HEK293T (cell line): ENCODE data around the gene CGNL1.

Source experiments
- FOXK2 ChIP-seq: fragments of 450-650 bp; IDR thresholded peaks from 2 replicates; pipeline ENCODE4 v1.6.1; 2016; ENCODE audit warnings: mild to moderate bottlenecking
- FOXM1 ChIP-seq: fragments of 450-650 bp; IDR thresholded peaks from 2 replicates; pipeline ENCODE4 v1.6.1; 2017; ENCODE audit warnings: mild to moderate bottlenecking, borderline replicate concordance
- SP1 ChIP-seq: fragments of 450-650 bp; IDR thresholded peaks from 2 replicates; pipeline ENCODE4 v1.6.1; 2017

- TF ChIP-seq FOXK2 (no peak), FOXM1 (no peak), SP1 (no peak)
Measured at GRCh38 chr15:57589281-57589680, 213.0 kb downstream of the CGNL1 start.
